GM19043 (cell line): ENCODE measurements around the gene TBCB.
"Not testable (repeated sequence)": the region's sequence is repeated elsewhere in the genome, so short reads cannot be mapped to it uniquely, and the experiment has no call there.

Experiments
- ATAC-seq: cut with Tn5 transposase; IDR thresholded peaks from one replicate; pipeline ENCODE4 v1.9.1; 2021; ENCODE audit warnings: low read depth; ENCODE audit not compliant: unreplicated experiment

TBCB gene

DNA sequence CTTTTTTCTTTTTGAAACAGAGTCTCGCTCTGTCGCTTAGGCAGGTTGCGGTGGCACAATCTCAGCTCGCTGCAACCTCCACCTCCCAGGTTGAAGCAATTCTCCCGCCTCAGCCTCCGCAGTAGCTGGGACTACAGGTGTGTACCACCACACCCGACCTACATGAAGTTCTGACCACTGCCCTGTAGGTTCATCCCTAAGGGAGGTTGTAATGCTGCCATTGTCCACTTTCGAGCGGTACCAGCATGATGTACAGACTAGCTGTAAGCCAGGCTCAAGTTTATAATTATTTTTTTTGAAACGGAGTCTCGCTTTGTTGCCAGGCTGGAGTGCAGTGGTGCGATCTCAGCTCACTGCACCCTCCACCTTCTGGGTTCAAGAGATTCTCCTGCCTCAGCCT, 48.5 kb downstream of the TBCB start:
- ATAC-seq, result no peak

DNA sequence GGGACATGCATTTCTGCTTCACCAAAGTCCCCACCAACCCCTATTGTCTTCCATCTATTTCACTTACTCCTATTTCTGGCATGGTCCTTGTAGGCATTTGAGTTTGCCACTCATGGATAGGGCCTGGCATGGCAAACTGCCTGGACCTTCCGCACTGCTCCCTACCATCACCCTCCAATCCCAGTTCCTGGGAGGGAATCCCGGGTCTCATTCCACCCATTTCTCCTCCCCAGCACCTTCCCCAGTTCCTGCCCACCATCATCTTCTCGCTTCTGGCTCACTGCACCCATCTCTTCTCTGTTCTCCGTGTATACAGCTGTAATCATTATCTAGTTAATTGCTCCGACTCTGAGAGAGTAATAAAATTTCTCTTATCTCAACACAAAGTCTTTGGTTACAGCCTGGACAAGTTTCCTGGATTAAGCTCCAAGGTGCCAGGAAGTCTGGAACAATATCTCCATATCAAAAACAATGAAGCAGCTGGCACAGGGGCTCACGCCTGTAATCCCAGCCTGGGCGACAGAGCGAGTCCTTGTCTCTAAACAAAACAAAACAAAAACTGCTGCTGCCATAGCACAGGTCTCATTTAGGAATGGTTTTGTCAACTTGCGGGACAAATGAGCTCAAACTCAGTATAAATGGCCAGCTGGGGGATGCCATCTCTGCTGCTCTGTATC, 54.0 kb downstream of the TBCB start:
- ATAC-seq, result no peak

DNA sequence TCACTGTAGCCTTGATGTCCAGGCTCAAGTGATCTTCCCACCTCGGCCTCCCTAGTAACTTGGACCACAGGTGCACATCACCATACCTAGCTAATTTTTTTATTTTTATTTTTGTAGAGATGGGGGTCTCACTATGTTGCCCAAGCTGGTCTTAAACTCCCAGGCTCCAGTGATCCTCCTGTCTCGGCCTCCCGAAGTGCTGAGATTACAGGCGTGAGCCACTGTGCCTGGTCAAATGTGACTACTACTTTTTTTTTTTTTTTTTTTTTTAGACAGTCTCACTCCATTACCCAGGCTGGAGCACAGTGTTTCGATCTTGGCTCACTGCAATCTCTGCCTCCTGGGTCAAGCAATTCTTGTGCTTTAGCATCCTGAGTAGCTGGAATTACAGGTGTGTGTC, 57.6 kb downstream of the TBCB start:
- no peak for ATAC-seq

DNA sequence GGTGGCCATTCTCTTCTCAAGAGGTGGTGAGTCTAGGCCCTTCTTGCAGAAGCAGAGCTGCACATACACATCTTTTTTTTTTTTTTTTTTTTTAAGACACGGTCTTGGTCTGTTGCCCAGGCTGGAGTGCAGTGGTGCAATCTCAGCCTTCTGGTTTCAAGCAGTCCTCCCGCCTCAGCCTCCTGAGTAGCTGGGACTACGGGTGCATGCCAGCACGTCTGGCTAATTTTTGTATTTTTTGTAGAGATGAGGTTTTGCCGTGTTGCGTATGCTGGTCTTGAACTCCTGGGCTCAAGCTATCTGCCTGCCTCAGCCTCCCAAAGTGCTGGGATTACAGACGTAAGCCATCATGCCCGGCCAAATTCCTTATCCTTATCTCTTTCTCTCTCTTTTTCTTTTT, 58.6 kb downstream of the TBCB start:
- not testable (repeated sequence) for ATAC-seq
